Measurements from ENCODE around the gene ALCAM.

GRCh38 chr3:105502333-105502732 is 135.6 kb downstream of the ALCAM start:
- no peak for TF ChIP-seq POLR2AphosphoS5 (IDR thresholded peaks at IDR 0.05)
- TF ChIP-seq, protein P1, sequence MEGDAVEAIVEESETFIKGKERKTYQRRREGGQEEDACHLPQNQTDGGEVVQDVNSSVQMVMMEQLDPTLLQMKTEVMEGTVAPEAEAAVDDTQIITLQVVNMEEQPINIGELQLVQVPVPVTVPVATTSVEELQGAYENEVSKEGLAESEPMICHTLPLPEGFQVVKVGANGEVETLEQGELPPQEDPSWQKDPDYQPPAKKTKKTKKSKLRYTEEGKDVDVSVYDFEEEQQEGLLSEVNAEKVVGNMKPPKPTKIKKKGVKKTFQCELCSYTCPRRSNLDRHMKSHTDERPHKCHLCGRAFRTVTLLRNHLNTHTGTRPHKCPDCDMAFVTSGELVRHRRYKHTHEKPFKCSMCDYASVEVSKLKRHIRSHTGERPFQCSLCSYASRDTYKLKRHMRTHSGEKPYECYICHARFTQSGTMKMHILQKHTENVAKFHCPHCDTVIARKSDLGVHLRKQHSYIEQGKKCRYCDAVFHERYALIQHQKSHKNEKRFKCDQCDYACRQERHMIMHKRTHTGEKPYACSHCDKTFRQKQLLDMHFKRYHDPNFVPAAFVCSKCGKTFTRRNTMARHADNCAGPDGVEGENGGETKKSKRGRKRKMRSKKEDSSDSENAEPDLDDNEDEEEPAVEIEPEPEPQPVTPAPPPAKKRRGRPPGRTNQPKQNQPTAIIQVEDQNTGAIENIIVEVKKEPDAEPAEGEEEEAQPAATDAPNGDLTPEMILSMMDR (IDR thresholded peaks at IDR 0.05): no peak
- no peak for TF ChIP-seq POLR2A (IDR thresholded peaks at IDR 0.05)
- TF ChIP-seq EP300 (IDR thresholded peaks at IDR 0.05): no peak
